GM21786 (cell line): ENCODE data around the gene ACO1.

Source experiments
- ATAC-seq: cut with Tn5 transposase; IDR thresholded peaks from one replicate; pipeline ENCODE4 v1.9.1; 2021; ENCODE audit not compliant: unreplicated experiment

ACO1 gene

DNA sequence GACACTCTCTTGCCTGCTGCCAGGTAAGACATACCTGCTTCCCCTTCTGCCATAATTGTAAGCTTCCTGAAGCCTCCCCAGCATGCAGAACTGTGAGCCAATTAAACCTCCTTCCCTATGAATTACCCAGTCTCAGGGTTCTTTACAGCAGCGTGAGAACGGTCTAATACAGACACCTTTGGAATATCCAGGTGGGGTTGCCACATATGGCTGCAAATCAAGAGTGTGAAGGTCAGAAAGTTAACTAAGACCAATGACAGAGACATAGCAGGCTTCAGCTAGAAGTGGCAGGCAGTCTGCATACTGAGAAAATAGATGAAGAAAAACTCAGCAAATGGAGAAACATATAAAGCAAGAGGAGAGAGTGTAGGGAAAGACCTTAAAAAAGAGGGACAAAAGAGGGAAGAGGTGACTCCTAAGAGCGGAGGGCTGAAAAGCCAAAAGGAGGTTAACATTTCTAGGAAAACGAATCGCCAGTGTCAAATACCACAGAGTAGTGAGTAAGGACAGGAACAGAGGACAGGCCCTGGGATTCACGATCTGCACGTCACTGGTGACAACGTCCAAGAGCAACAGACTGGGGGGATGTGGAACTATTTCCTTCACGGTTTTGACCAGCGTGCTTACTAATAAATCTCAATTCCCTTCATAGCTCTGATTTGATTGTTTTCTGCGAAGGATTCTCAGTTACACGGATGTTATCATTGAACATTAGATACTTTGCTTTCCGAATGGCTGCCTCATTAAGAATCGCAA lies 1.7 kb upstream of the ACO1 start:
- ATAC-seq, result no peak

DNA sequence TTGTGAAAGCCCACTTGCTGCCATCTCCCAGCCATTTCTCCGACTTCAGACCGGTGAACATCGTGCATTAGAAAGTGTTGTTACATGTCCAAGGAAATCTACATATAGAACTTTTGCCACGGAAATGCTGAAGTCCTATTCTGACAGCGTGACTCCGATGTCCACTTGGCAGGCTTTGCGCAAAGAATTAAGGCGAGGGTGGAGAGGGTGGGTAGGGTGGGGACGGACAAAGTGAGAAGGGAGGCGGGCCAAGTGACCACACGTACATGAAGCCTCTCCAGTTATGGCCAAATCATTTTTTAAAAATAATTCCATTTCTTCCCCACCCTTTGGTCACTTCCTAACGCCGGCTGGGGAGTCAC lies 460 bp upstream of the ACO1 start:
- no peak for ATAC-seq

DNA sequence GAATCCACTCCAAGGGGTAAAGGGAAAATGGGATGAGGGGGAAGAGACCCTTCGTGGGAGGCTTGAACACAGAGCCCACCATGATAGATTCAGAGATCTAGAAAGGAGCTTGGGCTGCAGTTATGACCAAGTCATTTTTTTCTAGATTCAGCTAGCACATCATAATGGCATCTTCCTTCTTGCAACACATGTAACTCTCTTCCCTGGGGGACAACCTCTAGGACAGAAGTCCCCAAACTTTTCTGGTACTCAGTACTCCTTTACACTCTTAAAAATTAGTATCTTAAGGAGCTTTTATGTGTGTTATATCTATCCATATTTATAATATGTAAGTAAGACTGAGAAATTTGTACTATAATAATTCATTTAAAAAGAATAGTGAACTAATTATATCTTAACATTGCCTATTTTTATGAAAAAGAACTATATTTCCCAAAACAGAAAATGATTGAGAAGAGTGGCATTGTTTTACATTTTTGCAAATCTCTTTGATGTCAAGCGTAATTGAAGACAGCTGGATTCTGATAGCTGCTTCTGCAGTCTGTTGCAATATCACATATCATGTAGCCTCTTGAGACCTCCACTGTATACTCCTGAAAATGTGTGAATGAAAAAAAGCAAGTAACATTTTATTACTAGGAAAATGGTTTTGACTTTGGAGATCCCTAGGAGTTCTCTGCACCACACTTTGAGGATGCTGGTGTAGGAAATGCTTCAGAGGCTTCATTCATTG lies 875 bp downstream of the ACO1 start:
- ATAC-seq, result no peak

DNA sequence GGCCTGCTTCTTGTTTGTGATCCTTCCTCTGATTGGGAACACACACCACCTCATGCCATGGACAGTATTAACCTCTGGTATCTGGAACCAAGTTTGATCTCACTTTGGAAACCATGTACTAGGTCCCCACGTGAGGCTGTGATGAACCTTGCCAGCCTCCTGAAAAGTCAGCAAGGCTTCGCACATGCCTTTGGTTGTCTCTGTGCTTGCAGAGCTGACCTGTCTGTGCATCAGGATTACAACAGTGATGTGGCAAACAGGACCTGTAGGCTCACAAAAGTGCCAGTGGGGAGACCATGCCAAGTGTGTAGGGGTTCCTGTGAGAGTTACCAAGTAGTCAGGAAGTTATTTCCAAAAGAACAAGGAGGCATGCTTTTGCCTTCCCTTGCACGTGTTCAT lies 1.4 kb downstream of the ACO1 start:
- no peak for ATAC-seq

DNA sequence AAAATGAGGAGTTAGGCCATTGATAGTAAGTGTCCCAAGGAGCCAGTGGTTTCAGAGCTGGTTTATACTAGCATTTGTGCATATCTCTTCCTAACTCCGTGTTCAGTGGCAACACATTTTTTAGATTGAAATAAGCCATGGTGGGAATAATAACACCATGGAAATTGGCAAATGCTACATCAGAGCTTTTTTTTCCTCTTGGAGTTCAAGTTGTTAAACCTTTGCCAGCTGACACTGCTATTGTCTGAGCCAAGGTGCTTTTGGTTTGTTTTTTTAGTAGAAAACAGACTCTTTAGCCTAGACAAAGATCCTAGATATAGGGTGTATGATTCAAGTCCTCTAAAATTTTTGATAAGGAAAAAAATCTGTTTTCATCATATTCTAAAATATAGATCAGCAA lies 2.8 kb downstream of the ACO1 start:
- no peak for ATAC-seq

DNA sequence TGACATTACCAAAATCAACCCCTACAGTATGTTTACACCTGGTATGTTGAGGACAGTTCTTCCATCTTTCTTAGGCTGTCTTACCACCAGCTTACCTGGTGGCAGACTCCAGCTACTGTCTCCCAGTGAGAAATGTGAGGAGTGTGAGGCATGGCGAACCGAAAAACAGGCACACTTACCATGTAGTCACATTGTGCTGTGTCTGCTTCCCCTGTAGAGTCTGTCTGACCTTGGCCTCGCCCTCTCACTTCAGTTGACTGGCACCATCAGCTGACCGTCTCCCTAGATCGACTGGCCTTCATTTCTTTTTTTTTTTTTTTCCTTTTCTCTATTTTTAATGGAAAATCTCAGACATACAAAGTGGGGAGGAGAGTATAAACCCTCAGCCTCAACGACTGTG lies 4.9 kb downstream of the ACO1 start:
- ATAC-seq, result no peak

DNA sequence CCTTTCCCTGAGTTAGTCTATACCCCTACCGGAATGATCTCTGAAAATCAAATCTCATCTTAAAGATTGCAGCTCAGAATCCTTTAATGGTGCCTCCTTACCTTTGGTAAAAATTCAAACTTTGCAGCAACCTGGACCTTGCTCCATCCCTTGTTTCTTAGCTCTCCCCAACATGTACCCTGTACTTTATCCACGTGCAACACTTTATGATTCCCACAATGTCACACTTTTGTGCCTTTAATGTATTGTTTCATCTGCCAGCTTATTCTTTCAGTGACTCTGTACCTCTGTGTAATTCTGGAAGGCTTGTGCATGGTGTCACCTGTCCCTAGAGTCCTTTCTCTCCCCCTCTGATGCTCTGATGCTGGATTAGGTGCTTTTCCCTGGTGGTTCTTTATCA lies 9.5 kb downstream of the ACO1 start:
- ATAC-seq, result no peak

DNA sequence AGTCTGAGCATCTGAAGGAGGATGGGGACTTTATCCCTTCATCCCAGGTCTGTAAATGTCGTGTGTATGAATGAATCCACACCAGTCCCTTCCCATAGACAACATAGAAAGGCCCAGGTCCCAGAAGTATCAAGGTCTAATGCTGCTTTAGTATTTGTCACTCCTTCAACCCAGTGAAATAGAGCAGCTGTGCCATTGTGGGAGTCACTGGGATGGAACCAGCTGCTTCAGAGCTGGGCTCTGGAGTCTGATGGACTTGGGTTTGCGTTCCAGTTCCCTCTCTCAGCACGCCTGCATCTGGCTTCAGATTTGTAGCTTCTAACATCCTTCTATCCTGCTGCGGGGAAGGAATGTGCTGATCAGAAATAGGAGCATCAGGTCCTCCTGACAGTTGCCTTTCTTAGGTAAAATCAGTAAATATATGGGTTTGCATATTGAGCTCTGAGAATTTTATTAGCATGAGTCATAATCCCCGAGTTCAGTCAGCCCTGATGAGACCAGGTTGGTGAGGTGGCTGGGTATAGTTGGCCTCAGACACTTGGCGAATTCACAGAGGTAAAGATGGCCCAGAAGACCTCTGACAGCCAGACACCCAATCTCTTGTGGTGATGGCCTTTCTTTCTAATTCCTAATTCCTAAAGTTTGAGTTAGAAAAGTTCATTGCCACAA lies 10.1 kb downstream of the ACO1 start:
- no peak for ATAC-seq

DNA sequence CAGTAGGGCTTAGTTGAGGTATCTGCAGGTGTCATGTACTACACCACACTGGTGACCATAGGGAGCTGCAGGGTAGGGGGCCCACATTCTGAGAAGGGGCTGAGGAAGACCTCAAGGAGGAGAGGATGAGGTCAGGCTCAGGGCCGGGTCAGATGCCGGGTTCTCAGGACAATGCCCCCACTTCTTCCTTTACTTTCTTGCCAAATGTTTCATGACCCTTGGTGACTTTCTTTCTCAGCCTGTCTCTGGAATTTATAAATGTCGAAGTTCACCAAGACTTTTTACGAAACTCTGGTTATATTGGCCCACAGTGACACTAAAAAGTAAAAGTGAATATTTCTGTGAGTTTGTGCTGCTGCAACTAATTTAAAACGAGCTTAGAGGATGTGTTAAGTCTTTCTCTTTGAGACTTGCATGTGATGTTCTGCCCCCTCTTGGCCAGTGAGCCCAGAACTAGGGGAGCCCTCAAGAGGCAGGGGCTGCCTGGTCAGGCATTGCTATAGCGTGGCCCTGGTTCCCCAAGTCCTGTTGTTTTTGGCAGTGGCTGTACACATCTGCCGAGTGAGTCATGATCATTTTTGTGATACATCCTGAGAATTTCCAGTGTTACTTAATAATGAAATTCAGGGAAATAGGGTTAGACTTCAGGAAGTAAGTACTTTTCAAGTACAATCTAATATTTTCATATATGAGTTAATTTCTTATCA lies 11.2 kb downstream of the ACO1 start:
- ATAC-seq, result no peak

DNA sequence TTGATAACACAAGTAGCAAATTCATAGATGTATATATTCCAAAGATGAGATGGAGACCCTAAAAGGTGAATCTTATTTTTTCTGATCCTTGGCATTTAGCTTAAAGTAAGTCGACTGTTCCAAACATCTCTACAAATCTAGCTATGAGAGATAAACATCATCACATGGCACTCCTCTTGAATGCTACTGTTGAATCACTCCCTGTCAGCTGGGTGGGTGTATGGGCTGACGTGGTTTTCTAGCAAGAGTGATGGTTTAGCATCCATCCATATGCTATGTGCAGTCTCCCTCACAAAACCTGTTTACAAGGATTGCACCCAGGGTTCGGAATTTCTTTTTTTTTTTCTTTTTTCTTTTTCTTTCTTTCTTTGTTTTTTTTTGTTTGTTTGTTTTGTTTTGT lies 13.8 kb downstream of the ACO1 start:
- ATAC-seq, result no peak

DNA sequence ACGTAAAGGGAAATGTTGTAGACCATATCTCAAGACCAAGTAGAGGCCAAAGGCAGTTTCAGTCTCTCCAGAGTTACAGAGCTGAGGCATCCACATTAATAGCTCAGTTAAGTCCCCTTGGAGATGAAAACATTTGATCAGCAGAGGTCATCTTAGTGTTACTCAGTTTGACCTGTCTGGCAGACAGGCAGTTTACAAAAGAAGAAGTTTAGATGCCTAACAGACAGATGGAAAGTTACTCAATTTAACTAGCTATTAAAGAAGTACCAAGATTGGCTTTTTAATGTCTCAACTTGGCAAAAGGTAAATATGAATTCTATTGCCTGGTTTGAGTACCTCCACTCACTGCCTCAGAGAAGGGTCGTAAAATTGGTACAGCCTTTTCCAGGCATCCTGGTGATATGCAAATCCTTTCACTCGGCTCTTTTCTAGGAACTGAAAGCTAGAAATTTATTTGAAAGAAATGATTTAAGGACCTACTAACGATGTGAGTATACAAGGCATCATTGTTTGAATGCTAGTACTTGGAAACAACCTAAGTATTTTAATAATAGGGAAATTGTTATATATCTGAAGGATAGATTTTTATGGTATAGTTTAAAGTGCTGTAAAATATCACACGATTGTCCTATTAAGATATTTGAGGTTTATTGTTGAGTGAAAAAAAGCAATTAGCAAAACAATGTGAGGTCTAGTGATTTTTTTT lies 14.8 kb downstream of the ACO1 start:
- no peak for ATAC-seq

DNA sequence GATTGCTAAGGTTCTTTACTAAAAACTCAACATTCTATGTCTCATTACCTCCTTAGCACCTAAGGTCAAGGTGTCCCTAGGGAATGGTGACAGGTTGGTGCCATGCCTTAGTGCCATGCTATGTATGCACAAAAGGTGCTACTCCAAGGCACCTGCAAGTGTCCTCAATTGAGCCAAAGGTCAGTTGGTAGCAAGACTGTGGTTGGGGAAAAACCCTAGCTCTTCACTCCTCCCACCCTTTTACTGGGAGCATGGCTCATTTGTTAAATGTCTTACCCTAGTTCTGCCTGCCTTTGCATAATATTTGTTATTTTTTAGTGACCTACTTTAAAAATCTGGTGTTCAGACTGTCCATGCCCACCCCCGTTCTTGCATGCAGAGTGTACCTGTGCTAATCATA lies 17.0 kb downstream of the ACO1 start:
- peak; percentile 63 for ATAC-seq

DNA sequence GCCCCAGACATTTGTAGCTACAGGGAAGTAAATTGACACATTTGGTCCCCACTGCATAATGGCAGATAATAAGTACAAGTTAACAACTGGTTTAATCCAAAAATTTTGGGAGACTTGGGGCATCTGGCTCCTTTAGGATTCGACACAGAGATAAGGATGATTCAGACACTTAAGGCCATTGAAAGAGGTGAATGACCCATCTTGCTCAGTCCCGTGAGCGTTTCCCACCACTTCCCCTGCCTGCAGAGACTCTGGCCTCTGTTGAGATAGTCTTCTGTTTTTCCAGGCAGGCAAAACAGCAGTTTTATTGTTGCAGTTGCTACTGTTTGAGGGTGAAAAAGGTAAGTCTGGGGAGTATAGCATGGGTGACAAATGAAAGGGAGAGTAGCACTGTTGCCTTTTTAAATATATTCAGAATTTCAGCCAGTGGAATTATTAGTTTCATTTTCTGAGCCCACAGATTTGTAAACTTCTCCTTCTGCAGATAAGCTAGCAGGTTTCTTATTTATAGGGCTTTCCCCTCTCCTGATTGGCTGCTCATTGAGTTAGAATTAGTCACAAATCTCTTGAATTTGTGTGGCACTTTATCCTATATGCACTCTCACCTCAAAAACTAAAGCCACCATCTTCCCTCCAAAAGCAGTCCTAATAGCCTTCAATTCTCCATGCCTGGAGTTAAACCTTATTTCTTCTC lies 19.3 kb downstream of the ACO1 start:
- ATAC-seq, result no peak

DNA sequence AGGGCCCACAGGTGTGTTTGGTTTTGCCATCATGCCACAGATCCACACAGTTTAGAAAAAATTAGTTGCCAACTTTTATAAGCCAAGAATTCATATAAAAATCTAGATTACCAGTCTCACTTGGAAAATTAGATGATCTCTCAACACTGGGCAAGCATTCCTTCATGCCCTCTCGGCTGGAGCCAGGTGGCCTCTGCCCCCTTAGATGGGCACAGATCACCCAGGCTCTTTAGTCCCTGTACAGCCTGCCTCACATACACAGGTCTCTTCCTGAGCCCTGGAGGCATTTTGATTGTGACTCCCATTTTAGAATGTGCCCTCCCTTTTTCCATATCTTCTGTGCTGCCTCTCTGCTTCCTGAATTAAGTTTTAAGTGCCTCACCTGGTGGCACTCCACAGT lies 20.0 kb downstream of the ACO1 start:
- no peak for ATAC-seq

DNA sequence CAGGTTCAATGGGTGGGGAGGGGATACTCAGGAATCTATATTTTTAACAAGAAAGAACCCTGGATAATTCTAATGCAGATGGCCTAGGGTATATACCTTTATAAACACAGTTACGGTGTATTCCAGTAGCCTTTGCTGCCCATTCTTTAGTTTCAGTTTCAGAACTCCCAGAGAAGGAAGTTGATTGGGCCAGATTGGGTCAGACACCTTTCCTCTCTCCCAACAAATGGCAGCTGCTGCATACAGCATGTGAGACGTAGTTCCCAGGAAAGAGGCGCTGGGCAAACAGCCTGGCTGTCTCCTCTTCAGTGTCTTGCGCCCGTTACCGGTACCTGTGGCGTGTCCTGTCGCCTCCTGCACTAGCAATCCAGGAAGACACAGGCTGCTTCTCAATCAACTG lies 20.4 kb downstream of the ACO1 start:
- ATAC-seq, result no peak

DNA sequence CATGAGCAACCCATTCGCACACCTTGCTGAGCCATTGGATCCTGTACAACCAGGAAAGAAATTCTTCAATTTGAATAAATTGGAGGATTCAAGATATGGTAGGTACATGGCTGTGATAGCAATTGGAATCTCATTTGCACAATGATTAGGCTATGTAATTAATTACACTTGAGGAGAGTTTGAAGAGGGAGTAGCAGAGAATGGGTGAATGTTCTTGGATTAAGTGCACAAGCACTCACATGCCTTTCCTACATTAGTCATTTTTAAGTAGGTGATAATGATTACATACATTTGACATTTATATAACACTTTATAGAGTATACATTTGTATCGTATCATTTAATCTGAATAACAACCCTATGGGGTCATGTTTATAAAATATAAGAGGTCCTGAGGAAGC lies 21.1 kb downstream of the ACO1 start:
- ATAC-seq, result no peak

DNA sequence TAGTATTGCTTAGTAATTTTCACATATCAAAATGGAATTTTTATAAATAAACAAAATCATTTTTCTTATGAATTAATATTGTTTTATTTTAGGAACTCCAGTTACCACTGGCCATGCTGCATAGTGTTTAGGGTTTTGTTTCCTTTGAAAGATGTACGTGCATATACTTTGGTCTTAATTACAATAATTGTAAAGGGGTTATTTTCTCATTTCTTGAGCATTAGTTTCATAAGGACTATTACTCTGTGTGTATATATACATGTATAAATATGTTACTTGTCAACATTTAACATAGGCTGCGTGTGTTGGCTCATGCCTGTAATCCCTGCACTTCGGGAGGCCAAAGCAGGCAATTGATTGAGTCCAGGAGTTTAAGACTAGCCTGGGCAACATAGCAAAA lies 21.6 kb downstream of the ACO1 start:
- no peak for ATAC-seq

DNA sequence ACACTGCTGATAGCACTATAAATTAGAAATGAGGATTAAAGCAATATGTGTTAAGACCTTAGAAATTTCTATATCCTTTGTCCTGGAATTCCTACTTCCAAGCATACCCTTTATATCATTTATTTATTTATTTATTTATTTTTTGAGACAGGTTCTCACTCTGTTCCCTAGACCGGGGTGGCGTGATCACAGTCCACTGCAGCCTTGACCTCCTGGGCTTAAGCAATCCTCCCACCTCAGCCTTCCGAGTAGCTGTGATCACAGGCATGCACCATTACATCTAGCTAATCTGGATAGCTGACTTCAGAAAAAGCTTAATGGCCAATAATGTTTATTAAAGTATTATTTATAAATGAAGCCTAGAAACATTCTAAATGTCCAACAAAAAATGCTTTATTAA lies 27.3 kb downstream of the ACO1 start:
- no peak for ATAC-seq

DNA sequence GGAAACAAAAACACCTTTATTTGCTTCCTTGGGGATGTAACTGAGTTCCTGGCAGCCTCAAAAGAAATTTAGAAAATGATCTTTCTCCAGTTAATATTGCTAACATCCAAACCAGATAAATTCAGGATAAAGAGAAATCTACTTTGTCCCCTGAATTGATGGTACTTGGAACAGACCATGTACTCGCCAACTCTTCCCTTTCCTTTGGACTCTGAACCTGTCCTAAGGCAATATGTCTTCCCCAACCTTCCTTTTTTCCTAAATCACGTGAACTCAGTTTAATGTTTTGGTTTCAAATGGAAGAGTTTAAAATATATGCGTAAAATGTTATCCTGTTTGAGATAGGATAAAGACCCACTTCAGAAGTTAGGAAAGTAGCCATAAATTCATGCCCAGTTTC lies 28.0 kb downstream of the ACO1 start:
- no peak for ATAC-seq

DNA sequence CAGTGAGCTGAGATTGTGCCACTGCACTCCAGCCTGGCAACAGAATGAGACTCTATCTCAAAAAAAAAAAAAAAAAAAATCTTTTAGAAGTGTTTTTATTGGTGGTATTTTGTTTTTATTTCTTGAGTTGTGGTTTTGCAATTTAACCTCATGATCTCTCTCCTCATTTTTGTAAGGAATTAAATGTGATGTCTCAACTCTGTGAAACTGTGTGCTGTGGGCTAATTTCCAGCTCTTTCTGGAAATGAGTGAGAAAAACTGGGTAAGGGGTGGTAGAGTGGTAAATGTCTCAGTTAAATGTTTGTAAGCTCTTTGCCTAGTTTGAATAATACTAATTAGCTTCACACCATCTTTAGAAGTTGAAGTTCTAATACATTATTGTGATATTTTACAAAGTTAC lies 29.0 kb downstream of the ACO1 start:
- ATAC-seq, result no peak

DNA sequence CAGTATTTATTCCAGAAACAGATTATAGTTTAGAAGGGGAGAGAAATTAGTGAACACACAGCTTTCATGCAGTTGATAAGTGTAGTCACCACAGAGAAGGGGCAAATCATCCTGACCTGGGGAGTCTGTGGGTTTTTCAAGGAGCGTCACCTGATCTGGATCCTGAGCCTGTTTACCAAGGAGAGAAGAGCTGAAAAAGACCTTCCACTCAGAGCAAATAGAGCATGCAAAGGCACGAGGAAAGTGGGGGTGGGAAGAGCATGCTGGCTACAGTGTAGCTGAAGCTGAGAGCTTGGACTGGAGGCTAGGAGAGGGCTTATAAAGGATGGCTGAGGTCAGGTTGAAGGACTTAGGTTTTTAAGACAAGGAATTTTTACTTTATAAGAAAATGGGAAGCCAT lies 30.4 kb downstream of the ACO1 start:
- ATAC-seq, result no peak
